Measurements from ENCODE around the gene INSC. TPM values are rescaled to one million over a fixed set of nuclear protein-coding genes. Genes with fewer than 3 reads are reported as not detected.

The INSC gene
- total RNA-seq, 1 experiment from 2014 or later = not detected

DNA sequence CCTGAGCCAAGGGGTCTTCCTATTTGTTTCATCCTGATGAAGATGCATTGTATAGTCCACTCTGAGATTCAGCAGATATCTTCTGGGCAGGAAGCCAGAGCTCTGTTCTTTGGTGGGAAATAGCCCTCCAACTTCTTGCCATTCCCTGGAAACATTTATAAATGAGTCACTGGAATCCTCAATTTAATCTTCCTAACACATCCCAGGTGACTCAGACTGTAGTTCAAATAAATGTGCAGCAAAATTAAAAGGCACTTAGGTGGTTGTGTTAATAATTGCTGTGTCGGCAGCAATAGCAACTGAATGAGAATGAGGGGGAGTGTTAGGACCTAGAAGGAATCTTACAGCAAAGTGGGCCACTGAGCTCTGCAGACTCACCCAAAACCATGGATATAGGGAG is 108.6 kb downstream of the INSC start:
- POLR2A ChIA-PET (ENCODE audit: unreplicated experiment) = no interaction called here

GRCh38 chr11:15224466-15224865 is 109.7 kb downstream of the INSC start:
- no peaks in the 10 kb centered on the region for H3F3A ChIP-seq (ENCODE audit: insufficient read depth, low read depth)
- DNase-seq = no peak
- CTCF ChIA-PET = no interaction called here
- no TSS peak for BruUV-seq (replicated peaks)
- no peak overlapping the region for H2AFZ ChIP-seq
- H3K79me2 ChIP-seq (ENCODE audit: low read depth) = no peaks in the 10 kb centered on the region
- H3K9me2 ChIP-seq (ENCODE audit: insufficient read depth) = no peaks in the 10 kb centered on the region
- H3K4me1 ChIP-seq (replicated peaks; ENCODE audit: insufficient read depth) = no peaks in the 10 kb centered on the region
- intact Hi-C loops (cut with micrococcal nuclease; ENCODE audit: unreplicated experiment) = no loop called here
- no peaks in the 10 kb centered on the region for H3K36me3 ChIP-seq (ENCODE audit: low read depth)
- H3K9me3 ChIP-seq (ENCODE audit: insufficient read depth, low read depth) = no peaks in the 10 kb centered on the region
- no peak overlapping the region for H3K27ac ChIP-seq
- H4K20me1 ChIP-seq (ENCODE audit: insufficient read depth) = no peaks in the 10 kb centered on the region
- H3K27me3 ChIP-seq (ENCODE audit: insufficient read depth, low read depth) = no peaks in the 10 kb centered on the region
- no peak overlapping the region for H3K4me3 ChIP-seq
- POLR2A ChIA-PET (ENCODE audit: unreplicated experiment) = no interaction called here
- TF ChIP-seq EZH2 (IDR thresholded peaks at IDR 0.05; ENCODE audit: low read depth) (no peak), CTCF (conservative IDR thresholded peaks at IDR 0.05) (no peak)
- no peak overlapping the region for H3K4me2 ChIP-seq

More for the DNA sequence above, 108.6 kb downstream of the INSC start:
- H3K36me3 ChIP-seq (ENCODE audit: low read depth) = no peaks in the 10 kb centered on the region
- intact Hi-C loops (cut with micrococcal nuclease; ENCODE audit: unreplicated experiment) = no loop called here
- CTCF ChIA-PET = no interaction called here
- H3K79me2 ChIP-seq (ENCODE audit: low read depth) = no peaks in the 10 kb centered on the region
- no peaks in the 10 kb centered on the region for H3K4me1 ChIP-seq (replicated peaks; ENCODE audit: insufficient read depth)
- H3K9me3 ChIP-seq (ENCODE audit: insufficient read depth, low read depth) = no peaks in the 10 kb centered on the region
- H3K4me2 ChIP-seq = no peak overlapping the region
- no peak for DNase-seq
- no peak overlapping the region for H3K4me3 ChIP-seq
- no peak for TF ChIP-seq CTCF (conservative IDR thresholded peaks at IDR 0.05)
- TF ChIP-seq EZH2 (IDR thresholded peaks at IDR 0.05; ENCODE audit: low read depth) = no peak
- no peaks in the 10 kb centered on the region for H4K20me1 ChIP-seq (ENCODE audit: insufficient read depth)
- H3K27me3 ChIP-seq (ENCODE audit: insufficient read depth, low read depth) = no peaks in the 10 kb centered on the region
- H3F3A ChIP-seq (ENCODE audit: insufficient read depth, low read depth) = no peaks in the 10 kb centered on the region
- no peak overlapping the region for H3K27ac ChIP-seq
- H3K9me2 ChIP-seq (ENCODE audit: insufficient read depth) = no peaks in the 10 kb centered on the region
- no TSS peak for BruUV-seq (replicated peaks)
- no peak overlapping the region for H2AFZ ChIP-seq

DNA sequence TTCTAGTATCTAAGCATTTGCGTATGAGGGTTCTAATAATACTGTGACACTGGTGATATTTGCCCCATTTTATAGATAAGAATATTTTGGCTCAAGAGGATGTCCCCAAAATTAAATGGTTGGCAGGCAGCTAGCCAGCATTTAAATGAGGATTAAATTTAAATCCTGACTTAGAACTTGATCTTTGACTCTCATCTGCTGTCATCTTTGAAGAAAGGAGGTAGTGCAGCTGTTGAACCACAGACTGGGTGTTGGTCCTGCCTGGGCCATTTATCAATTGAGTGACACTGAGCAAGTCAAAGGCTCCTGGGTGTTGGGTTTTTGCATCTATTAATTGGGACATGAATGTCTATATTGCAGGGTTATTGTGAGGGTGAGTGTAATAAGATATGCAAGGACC is 112.3 kb downstream of the INSC start:
- H3K4me3 ChIP-seq = no peak overlapping the region
- no peak overlapping the region for H2AFZ ChIP-seq
- H3K9me2 ChIP-seq (ENCODE audit: insufficient read depth) = no peaks in the 10 kb centered on the region
- no peaks in the 10 kb centered on the region for H3F3A ChIP-seq (ENCODE audit: insufficient read depth, low read depth)
- intact Hi-C loops (cut with micrococcal nuclease; ENCODE audit: unreplicated experiment) = no loop called here
- no peaks in the 10 kb centered on the region for H3K27me3 ChIP-seq (ENCODE audit: insufficient read depth, low read depth)
- TF ChIP-seq EZH2 (IDR thresholded peaks at IDR 0.05; ENCODE audit: low read depth) (no peak), CTCF (conservative IDR thresholded peaks at IDR 0.05) (no peak)
- H3K27ac ChIP-seq = no peak overlapping the region
- H4K20me1 ChIP-seq (ENCODE audit: insufficient read depth) = no peaks in the 10 kb centered on the region
- POLR2A ChIA-PET (ENCODE audit: unreplicated experiment) = no interaction called here
- H3K79me2 ChIP-seq (ENCODE audit: low read depth) = no peaks in the 10 kb centered on the region
- no peak overlapping the region for H3K4me2 ChIP-seq
- no peaks in the 10 kb centered on the region for H3K9me3 ChIP-seq (ENCODE audit: insufficient read depth, low read depth)
- no TSS peak for BruUV-seq (replicated peaks)
- no peaks in the 10 kb centered on the region for H3K4me1 ChIP-seq (replicated peaks; ENCODE audit: insufficient read depth)
- H3K36me3 ChIP-seq (ENCODE audit: low read depth) = no peaks in the 10 kb centered on the region
- no peak for DNase-seq
- CTCF ChIA-PET = no interaction called here
